H9 (cell line): ENCODE measurements around the gene NEB. TPM values are rescaled to one million over a fixed set of nuclear protein-coding genes. Genes with fewer than 3 reads are reported as not detected.

Source experiments
- DNase-seq: peaks from one replicate; pipeline ENCODE4 v3.0.0-alpha.2; 2017
- H2AFZ ChIP-seq: one replicate; pipeline ENCODE4 v1.6.1; 2013; ENCODE audit warnings: mild to moderate bottlenecking, low read length, control low read depth, moderate library complexity
- H2AK5ac ChIP-seq: 2 replicates; pipeline ENCODE4 v1.6.1; 2013; ENCODE audit warnings: low read length, control low read depth, mixed read lengths; ENCODE audit not compliant: insufficient read length
- H2BK120ac ChIP-seq: one replicate; pipeline ENCODE4 v1.6.1; 2013; ENCODE audit warnings: low read depth, mild to moderate bottlenecking, low read length, control low read depth, inconsistent platforms; ENCODE audit not compliant: poor library complexity, severe bottlenecking
- H2BK12ac ChIP-seq: 2 replicates; pipeline ENCODE4 v1.6.1; 2013; ENCODE audit warnings: low read length, control low read depth, mixed read lengths, low read depth; ENCODE audit not compliant: insufficient read length
- H2BK15ac ChIP-seq: 2 replicates; pipeline ENCODE4 v1.6.1; 2013; ENCODE audit warnings: low read depth, low read length, control low read depth
- H2BK20ac ChIP-seq: one replicate; pipeline ENCODE4 v1.6.1; 2013; ENCODE audit warnings: low read depth, mild to moderate bottlenecking, low read length, control low read depth, inconsistent platforms; ENCODE audit not compliant: poor library complexity, severe bottlenecking
- H2BK5ac ChIP-seq: 2 replicates; pipeline ENCODE4 v1.6.1; 2013; ENCODE audit warnings: low read length, control low read depth, mixed read lengths; ENCODE audit not compliant: insufficient read length
- H3K14ac ChIP-seq: 2 replicates; pipeline ENCODE4 v1.6.1; 2013; ENCODE audit warnings: low read length, control low read depth; ENCODE audit not compliant: insufficient read depth
- H3K18ac ChIP-seq: 2 replicates; pipeline ENCODE4 v1.6.1; 2013; ENCODE audit warnings: low read depth, mild to moderate bottlenecking, mixed read lengths, low read length, control low read depth; ENCODE audit not compliant: insufficient read length
- H3K23ac ChIP-seq: 2 replicates; pipeline ENCODE4 v1.6.1; 2013; ENCODE audit warnings: low read length, control low read depth, mixed read lengths, low read depth; ENCODE audit not compliant: insufficient read length
- H3K23me2 ChIP-seq: 2 replicates; pipeline ENCODE4 v1.6.1; 2013; ENCODE audit warnings: low read depth, mild to moderate bottlenecking, mixed read lengths, low read length, control low read depth; ENCODE audit not compliant: insufficient read length, poor library complexity, severe bottlenecking
- H3K27ac ChIP-seq: 2 replicates; pipeline ENCODE4 v1.5.1; 2013; ENCODE audit warnings: low read length, control low read depth, mixed read lengths, low read depth; ENCODE audit not compliant: insufficient read length
- H3K27me3 ChIP-seq: 2 replicates; pipeline ENCODE4 v1.6.1; 2013; ENCODE audit warnings: low read length, control low read depth, inconsistent platforms; ENCODE audit not compliant: insufficient read depth
- H3K4ac ChIP-seq: 2 replicates; pipeline ENCODE4 v1.6.1; 2013; ENCODE audit warnings: low read depth, mild to moderate bottlenecking, control low read depth, inconsistent platforms, low read length, moderate library complexity
- H3K4me1 ChIP-seq: 2 replicates; pipeline ENCODE4 v1.6.1; 2013; ENCODE audit warnings: low read length, control low read depth, inconsistent platforms; ENCODE audit not compliant: insufficient read depth
- H3K4me2 ChIP-seq: 2 replicates; pipeline ENCODE4 v1.6.1; 2013; ENCODE audit warnings: low read length, control low read depth, mixed read lengths; ENCODE audit not compliant: insufficient read length, insufficient read depth
- H3K56ac ChIP-seq: 2 replicates; pipeline ENCODE4 v1.6.1; 2013; ENCODE audit warnings: low read depth, mild to moderate bottlenecking, mixed read lengths, low read length, control low read depth; ENCODE audit not compliant: insufficient read length
- H3K79me1 ChIP-seq: 2 replicates; pipeline ENCODE4 v1.6.1; 2013; ENCODE audit warnings: low read depth, mild to moderate bottlenecking, moderate library complexity, low read length, control low read depth, inconsistent platforms; ENCODE audit not compliant: insufficient read depth, poor library complexity, severe bottlenecking
- H3K79me2 ChIP-seq: 2 replicates; pipeline ENCODE4 v1.6.1; 2013; ENCODE audit warnings: low read length, control low read depth, inconsistent platforms; ENCODE audit not compliant: insufficient read depth
- H3K9ac ChIP-seq: 2 replicates; pipeline ENCODE4 v1.6.1; 2013; ENCODE audit warnings: low read length, control low read depth, mixed read lengths; ENCODE audit not compliant: insufficient read length; ENCODE audit errors: extremely low read depth
- H3K9me3 ChIP-seq: one replicate; pipeline ENCODE4 v1.6.1; 2013; ENCODE audit warnings: low read depth, low read length, inconsistent platforms; ENCODE audit not compliant: control insufficient read depth
- H3T11ph ChIP-seq: one replicate; pipeline ENCODE4 v1.6.1; 2013; ENCODE audit warnings: mild to moderate bottlenecking, low read length, control low read depth, inconsistent platforms
- H4K20me1 ChIP-seq: one replicate; pipeline ENCODE4 v1.6.1; 2013; ENCODE audit not compliant: control insufficient read depth, insufficient read length, insufficient read depth
- H4K5ac ChIP-seq: 2 replicates; pipeline ENCODE4 v1.6.1; 2013; ENCODE audit warnings: low read depth, mild to moderate bottlenecking, mixed read lengths, low read length, control low read depth; ENCODE audit not compliant: insufficient read length
- H4K8ac ChIP-seq: replicated peaks from 2 replicates; pipeline ENCODE4 v1.6.1; 2013; ENCODE audit warnings: low read length, control low read depth, mixed read lengths, low read depth; ENCODE audit not compliant: insufficient read length
- H4K91ac ChIP-seq: 2 replicates; pipeline ENCODE4 v1.6.1; 2013; ENCODE audit warnings: low read depth, mild to moderate bottlenecking, moderate library complexity, mixed read lengths, low read length, control low read depth; ENCODE audit not compliant: insufficient read length
- H3K27ac Mint-ChIP-seq, 3 experiments: 2 replicates in 2 of 3; 3 replicates in 1 of 3; pipeline ENCODE4 v1.8.0; 2020 to 2021; ENCODE audit warnings: mixed read lengths in 3 of 3, mild to moderate bottlenecking in 1 of 3, moderate library complexity in 1 of 3
- H3K27me3 Mint-ChIP-seq: 2 replicates; pipeline ENCODE4 v1.8.0; 2021; ENCODE audit warnings: low read depth, mild to moderate bottlenecking, moderate library complexity, mixed read lengths
- H3K36me3 Mint-ChIP-seq, 3 experiments: 2 replicates in 2 of 3; 3 replicates in 1 of 3; pipeline ENCODE4 v1.8.0; 2020 to 2021; ENCODE audit warnings: low read depth in 3 of 3, mixed read lengths in 3 of 3; ENCODE audit not compliant: insufficient read depth in 1 of 3
- H3K4me1 Mint-ChIP-seq, 2 experiments: 2 replicates each; pipeline ENCODE4 v1.8.0; 2020; ENCODE audit warnings: mixed read lengths in 2 of 2
- H3K4me3 Mint-ChIP-seq, 2 experiments: 2 replicates in 1 of 2; 3 replicates in 1 of 2; pipeline ENCODE4 v1.8.0; 2020 to 2021; ENCODE audit warnings: mild to moderate bottlenecking in 2 of 2, mixed read lengths in 2 of 2, moderate library complexity in 1 of 2
- H3K9me3 Mint-ChIP-seq, 2 experiments: 2 replicates in 1 of 2; 3 replicates in 1 of 2; pipeline ENCODE4 v1.8.0; 2020; ENCODE audit warnings: mild to moderate bottlenecking in 2 of 2, mixed read lengths in 2 of 2, moderate library complexity in 1 of 2
- CTCF ChIP-seq: fragments of 200-600 bp; sonication (generic); conservative IDR thresholded peaks from 3 replicates; pipeline ENCODE4 v1.8.0; 2021; ENCODE audit warnings: antibody characterized with exemption, mild to moderate bottlenecking
- WGBS: extraction: QIAGEN DNeasy Blood & Tissue Kit; methylation state at CpG from one replicate; pipeline ENCODE4 v1.1.7; 2013; ENCODE audit warnings: missing lambda C conversion rate, low lambda C conversion rate, mixed read lengths; ENCODE audit not compliant: insufficient read length; ENCODE audit errors: extremely low coverage; 5-methylcytosine and 5-hydroxymethylcytosine counted together
- total RNA-seq: library from RNA; stranded (reverse); gene quantifications from 2 replicates; pipeline ENCODE4 v1.2.1, GENCODE V29; 2021

NEB gene
- total RNA-seq, 1 experiment from 2014 or later, result 0.98 TPM

GRCh38 chr2:151438506-151438905 lies 295.8 kb downstream of the NEB start:
- peaks cover 35 to 92% (median 84%) of the 10 kb centered on the region in 3 experiments; a peak in 6 of 7 replicates for H3K36me3 Mint-ChIP-seq
- Histone ChIP-seq H3K4me1 (no peaks in the 10 kb centered on the region), H2BK5ac (no peak overlapping the region)

More at GRCh38 chr2:151438506-151438905, 295.8 kb downstream of the NEB start:
- Histone ChIP-seq H4K20me1 (no peaks in the 10 kb centered on the region), H3K23me2 (no peaks in the 10 kb centered on the region), H3K9me3 (no peaks in the 10 kb centered on the region), H3K79me1 (no peaks in the 10 kb centered on the region), H3K4ac (no peak overlapping the region), H2BK12ac (no peak overlapping the region), H3K18ac (no peak overlapping the region), H4K8ac (no peak overlapping the region), H3K23ac (no peak overlapping the region), H3K27ac (no peak overlapping the region), H3K27me3 (no peaks in the 10 kb centered on the region), H2BK120ac (no peak overlapping the region), H3T11ph (no peak overlapping the region), H3K9ac (no peak overlapping the region), H2BK20ac (no peak overlapping the region), H2AFZ (no peak overlapping the region), H3K4me2 (no peak overlapping the region), H4K91ac (no peak overlapping the region), H2BK15ac (no peak overlapping the region), H2AK5ac (no peak overlapping the region), H3K56ac (no peak overlapping the region), H3K14ac (no peak overlapping the region), H3K79me2 (no peaks in the 10 kb centered on the region), H4K5ac (no peak overlapping the region)
- H3K9me3 Mint-ChIP-seq, result no peaks in the 10 kb centered on the region
- peaks cover 2 to 3% of the 10 kb centered on the region in 2 experiments for H3K4me1 Mint-ChIP-seq
- no peaks in the 10 kb centered on the region for H3K27me3 Mint-ChIP-seq
- WGBS, result 100% methylated on average over 1 of the region's 4 CpGs
- no peak for DNase-seq
- H3K4me3 Mint-ChIP-seq, result no peak overlapping the region
- no peak for TF ChIP-seq CTCF
- no peak overlapping the region for H3K27ac Mint-ChIP-seq
